MM.1S (cell line): ENCODE measurements around the gene PTPN1.

Source experiments
- CTCF ChIP-seq: fragments of 300-600 bp; sonication (generic); IDR thresholded peaks from 2 replicates; pipeline ENCODE4 v1.5.1; 2016; ENCODE audit warnings: antibody characterized with exemption, low read length, mixed read lengths
- EZH2phosphoT487 ChIP-seq: fragments of 300-600 bp; sonication (generic); IDR thresholded peaks from 2 replicates; pipeline ENCODE4 v1.6.1; 2018; ENCODE audit warnings: antibody characterized with exemption, low read length

GRCh38 chr20:50559149-50559548, 49.0 kb downstream of the PTPN1 start:
- TF ChIP-seq CTCF (no peak), EZH2phosphoT487 (no peak)
